Left renal pelvis (tissue), 4 donors: ENCODE results near the gene FLAD1. TPM values are rescaled to one million over a fixed set of nuclear protein-coding genes. Genes with fewer than 3 reads are reported as not detected.

ENCODE experiments used
- DNase-seq, 4 donors: peaks; one replicate each; pipeline ENCODE4 v3.0.0-alpha.2; 2013; ENCODE audit warnings: low read depth in 4 of 4, low spot score in 3 of 4
- polyA plus RNA-seq, 4 donors: library from polyadenylated mRNA; unstranded; fragments of 120-200 nt; gene quantifications; one replicate each; pipeline ENCODE4 v1.2.1, GENCODE V29; 2013; ENCODE audit not compliant: insufficient read length in 4 of 4

FLAD1 gene
- polyA plus RNA-seq, 4 donors, result 20.4 to 39.1 (median 28.9) TPM

DNA sequence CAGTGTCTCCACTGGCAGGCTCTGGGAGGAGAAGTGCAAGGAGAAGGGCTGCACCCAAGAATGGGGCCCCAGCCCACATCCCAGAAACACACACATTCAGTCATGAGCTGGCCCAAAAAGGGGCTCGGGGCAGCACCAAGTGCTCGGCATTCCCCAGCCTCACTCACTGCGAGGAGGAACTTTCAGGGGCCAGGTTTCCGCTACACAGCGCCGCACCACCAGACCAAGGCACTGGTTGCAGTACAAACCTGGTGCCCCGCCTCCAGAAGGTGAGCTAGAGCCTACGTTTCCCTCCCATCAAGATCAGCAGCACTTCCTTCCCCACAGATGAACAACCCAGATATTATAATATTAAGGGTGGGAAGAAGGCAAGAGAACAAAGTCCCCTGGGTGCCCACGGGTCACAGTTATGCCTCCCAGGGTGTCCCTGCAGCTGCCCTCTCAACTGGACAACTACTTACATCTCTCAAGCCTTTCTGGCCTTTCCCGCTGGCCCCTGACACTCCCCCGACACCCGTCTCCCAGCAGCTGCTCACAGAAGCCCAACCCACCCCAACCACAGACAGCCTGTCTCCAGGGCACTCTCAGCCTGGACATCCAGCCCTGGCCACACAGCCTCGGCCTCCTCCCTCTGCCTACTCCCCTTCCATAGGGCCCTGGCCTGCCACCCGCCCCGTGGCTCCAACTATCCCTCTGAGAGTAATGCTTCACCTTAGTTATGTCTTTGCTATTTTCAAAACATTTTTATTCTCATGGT lies 31.1 kb upstream of the FLAD1 start:
- no peak for DNase-seq

GRCh38 chr1:154952664-154953063 lies 30.5 kb upstream of the FLAD1 start:
- no peak for DNase-seq

GRCh38 chr1:154953611-154954038 lies 29.5 kb upstream of the FLAD1 start:
- no peak for DNase-seq

DNA sequence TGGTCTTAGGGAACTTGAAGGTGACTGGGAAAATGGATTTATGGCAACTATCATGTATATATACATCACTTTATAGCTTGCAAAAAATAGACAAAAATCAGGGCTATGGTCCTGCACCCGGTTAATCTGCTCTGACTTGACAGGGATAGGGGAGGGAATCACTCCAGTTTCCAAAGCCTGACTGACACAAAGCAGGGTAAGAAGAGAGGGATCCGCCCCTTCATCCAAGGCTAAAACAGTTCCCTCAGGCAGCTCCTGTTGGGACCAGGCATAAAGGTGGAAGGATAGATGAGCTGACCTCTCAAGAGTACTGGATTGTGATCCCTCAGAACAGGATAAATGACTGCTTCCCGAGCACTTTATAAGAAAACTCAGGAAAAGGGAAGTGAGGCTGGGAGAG lies 28.6 kb upstream of the FLAD1 start:
- DNase-seq, result no peak

DNA sequence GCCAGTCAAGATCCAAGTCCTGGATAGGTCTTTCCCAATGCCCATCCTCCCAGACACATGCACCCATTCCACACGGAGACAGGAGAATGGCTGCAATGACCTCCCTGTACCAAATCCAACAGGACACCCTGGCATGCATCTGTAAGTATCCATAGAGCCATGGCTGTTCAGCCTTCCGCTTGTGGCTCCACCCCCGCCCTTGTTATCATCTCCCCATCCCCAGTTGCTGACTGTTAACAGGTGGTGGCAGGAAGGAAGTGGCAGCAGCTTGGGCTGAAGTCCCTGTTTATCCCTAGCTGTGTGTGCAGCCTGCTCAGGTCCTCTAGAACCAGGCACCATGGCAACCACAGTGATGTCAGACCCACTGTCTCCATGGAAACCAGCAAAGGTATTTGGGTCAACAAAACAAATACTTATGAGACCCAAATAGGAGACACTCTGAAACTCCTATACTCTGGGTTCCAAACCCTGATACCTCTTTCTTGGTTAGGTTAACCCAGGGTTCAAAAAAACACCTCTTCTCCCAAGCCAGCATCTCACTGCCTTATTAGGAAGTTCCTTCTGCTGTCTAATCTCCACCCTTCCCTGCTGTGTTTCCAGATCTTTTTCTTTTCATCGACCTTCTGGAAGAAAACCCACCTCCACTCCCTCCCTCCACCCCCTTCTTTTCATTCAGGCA lies 28.0 kb upstream of the FLAD1 start:
- no peak for DNase-seq

GRCh38 chr1:154955718-154956543 lies 27.2 kb upstream of the FLAD1 start, which contains the start of gene PBXIP1:
TSS of gene PBXIP1 (minus strand) at chr1:154956099. CDS start at chr1:154953721, 2,378 bp downstream.
- peak; percentile 87 to 95 (median 94) for DNase-seq

DNA sequence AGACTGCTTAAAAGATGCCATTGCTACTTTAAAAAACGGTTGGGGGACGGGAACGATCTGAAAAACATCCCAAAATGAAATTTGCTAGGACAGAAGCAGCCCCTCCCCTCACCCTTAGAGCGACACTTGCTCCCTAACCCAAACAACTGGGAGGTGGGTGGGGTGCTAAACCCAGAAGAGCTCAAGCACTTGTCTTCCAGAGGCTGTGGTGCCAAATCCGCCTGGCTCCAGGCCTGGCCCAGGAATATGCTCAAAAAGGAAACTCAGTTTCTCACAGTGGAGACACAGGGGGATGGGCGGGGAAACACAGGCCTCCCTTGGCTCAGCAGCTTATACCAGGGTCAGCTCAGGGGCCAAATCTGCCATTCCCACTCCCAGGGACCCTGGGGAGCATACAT lies 26.6 kb upstream of the FLAD1 start:
- DNase-seq, result no peak

DNA sequence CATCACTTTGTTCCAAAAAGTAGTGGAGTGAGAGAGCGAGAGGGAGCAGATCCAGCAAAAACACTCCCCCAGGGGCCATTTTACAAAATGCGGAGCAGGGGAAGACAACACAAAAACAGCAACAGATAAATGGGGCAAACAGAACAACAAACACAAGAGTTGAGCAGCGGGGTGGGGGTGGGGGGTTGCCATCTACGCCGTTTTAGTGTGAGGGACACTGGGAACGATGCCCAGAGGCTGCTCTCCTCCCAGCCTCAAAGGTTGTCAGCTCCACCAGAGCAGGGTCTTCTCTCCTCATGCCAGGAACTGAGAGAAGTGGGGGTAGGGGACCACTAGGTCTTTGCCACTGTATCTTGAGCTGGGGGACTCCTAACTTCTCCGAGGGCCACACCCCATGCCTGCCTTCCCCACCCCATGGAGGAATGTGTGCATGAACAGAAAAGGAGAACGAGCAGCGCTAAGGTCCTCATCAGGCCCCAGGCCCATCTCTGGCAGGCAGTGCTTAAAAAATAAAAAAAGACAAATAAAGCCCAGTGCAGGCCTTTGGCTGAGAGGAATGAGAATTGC lies 26.0 kb upstream of the FLAD1 start:
- no peak for DNase-seq

DNA sequence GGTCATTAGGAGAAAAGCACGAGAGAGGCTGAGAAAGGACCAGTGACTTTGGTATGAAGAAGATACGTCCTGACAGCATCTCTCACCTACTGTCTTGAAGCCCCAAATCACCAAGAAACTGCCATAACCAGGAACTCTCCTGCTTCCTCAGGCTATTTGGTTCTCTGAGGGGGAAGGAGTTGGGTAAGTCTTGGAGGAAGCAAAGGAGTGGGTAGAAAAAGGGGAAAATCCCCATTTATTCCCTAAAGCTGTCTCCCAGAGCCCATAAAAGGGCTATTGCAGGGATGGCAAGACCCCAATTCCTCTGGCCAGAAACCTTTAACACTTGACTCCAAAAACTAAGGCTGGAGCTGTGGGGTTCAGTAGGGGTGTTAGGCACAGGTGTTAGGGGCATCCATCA lies 25.1 kb upstream of the FLAD1 start:
- DNase-seq, result no peak

- no peak for DNase-seq
These were observed 24.3 kb upstream of the FLAD1 start for GRCh38 chr1:154958681-154959425.

DNA sequence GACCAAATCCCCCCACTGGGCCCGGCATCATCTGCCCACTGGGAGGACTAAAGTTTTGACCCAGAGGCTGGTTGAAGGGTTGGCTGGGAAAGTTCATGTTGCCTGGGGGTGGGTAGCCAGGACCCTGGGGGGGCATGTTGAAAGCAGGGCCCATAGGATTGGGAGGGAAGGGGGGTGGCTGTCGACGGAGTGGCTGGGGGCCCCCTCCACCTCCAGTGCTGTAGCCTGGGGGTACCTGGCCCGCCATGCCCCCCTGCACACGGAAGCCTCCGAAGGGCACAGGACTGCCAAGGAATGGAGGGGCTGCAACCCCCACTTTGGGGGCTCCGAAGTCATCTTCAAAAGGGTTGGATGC lies 23.7 kb upstream of the FLAD1 start:
- DNase-seq, result no peak

GRCh38 chr1:154960446-154961136 lies 22.6 kb upstream of the FLAD1 start:
- DNase-seq, result no peak

DNA sequence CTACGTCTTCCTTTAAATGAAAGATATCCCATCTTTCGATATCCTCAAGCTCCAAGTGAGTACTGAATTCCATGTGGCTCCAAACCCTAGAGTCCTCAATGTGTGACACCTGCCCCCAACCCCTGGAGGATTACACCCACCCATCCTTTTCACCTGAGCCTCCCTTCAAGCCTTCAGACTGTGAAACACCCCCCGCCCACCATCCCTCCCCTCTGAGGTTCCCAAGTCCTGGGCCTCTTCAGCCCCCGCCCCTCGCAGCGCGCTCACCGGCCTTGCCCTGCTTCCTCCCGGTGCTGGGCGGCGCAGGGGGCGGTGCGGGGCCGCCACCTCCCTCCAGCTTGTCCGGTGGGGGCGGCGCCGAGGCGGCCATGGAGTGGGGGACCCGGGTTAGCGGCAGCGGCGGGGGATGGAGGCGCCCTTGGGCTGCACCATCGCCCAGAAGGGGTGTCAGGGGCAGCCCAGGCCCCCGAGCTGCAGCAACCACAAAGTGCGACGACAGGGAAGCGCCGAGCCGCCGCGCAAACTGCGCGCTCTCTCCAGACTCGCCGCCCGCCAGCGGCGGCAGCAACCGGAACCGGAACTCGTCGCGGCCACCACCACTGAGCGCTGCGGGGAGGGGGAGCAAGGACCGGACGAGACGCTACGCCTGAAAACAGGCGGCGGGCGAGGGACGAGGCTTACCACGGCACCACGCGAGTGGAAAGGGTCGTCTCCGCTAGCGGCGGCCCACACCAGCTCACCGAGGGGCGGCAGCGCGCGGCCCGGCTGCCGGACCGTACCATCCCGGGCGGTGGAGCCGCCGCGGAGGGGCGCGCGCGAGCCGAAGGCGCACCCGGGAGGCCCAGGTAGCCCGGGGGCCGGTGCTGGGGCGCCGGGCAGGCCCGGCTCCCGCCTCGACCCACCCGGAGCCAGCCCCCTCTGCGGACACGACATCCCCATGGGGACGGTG lies 21.7 kb upstream of the FLAD1 start, which contains the start of gene PYGO2:
Gene PYGO2 (minus strand): TSS at position 576 of the 949 bp plus-strand sequence. CDS start 206 bp downstream, at position 370.
- DNase-seq, result no peak

DNA sequence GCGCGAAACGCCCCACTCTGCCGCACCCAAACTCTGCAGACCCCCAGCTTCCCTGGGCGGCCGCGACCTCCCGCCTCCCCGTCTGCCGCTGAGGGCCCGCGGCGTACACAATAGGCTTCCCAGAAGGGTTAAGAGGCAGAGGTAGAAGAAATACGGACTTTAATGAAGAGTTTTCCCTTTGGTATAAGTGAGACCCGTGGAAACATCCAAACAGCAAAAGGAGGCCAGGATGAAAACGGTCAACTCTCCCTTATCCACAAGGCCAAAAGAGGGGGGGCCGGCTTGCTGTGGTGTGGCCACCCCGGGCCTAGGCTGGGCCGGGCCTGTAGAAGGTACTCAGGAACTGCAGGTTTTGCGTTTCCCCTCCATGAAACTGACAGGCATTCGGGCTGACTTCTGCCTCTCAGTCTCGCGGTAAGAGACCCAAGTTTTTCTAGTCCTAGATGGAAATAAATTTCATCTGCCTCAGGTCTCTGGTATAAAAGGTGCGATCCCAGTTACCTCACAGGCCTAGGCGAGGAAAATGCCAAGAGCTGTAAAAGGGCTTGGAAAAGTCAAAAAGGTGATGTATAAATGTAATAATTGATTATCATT lies 20.9 kb upstream of the FLAD1 start:
- DNase-seq, result no peak

GRCh38 chr1:154962795-154963330 lies 20.3 kb upstream of the FLAD1 start:
- DNase-seq, result no peak

- no peak for DNase-seq
These were observed 19.5 kb upstream of the FLAD1 start for GRCh38 chr1:154963643-154964042.

GRCh38 chr1:154964359-154964758 lies 18.8 kb upstream of the FLAD1 start:
- DNase-seq, result no peak

- DNase-seq, result no peak
These were observed 17.0 kb upstream of the FLAD1 start for GRCh38 chr1:154966111-154966510.
